ENCODE measurements around the gene CRELD2.
A peak's percentile ranks its signal among the peaks of the same experiment; 100 is the strongest.

Gene CRELD2

DNA sequence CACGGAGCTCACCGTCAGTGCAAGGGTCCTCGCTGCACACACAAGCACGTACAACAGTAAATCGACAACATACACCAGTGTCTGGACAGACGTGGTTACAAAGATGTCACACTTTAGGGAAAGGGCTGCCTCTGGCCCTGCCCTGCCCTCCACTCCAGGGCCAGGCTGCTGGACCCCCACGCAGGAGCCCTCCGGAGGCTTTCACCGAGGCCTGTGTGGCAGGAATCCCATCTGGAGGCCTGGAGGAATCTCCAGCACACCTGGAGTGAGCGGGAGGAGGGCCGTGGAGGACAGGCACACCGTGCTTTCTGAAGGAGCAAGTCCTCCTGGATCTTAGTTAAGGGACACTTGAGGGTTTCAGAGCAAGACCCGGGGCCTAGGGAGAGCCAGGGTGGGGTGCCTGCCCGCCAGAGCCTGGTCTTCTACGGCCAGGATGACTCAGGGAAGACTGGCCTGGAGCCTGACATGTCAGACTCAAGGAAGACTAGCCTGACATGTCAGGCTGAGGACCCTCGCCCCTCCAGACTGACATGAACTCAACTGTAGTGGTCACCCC is 40.0 kb downstream of the CRELD2 start:
- no peak for DNase-seq (ENCODE audit: low read depth)

GRCh38 chr22:49958931-49959781 is 40.7 kb downstream of the CRELD2 start:
- no peak for DNase-seq (ENCODE audit: low read depth)

DNA sequence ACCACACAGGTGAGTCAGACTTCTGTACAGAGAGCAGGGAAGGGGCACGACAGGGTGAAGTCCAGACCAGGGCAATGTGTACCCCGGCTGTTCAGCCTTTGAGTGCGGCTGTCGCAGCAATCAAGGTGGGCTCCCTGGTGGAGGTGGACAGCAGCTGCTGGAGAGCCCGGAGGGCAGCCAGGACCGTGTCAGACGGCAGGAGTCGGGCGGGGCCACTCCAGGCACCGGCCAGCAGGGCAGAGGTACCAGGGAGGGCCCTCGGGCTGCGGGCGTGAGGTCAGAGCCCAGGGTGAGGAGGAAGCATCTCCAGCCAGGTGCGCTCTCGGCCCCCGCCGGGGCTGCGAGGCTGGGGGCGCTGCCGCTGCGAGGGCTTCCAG is 41.3 kb downstream of the CRELD2 start:
- no peak for DNase-seq (ENCODE audit: low read depth)

DNA sequence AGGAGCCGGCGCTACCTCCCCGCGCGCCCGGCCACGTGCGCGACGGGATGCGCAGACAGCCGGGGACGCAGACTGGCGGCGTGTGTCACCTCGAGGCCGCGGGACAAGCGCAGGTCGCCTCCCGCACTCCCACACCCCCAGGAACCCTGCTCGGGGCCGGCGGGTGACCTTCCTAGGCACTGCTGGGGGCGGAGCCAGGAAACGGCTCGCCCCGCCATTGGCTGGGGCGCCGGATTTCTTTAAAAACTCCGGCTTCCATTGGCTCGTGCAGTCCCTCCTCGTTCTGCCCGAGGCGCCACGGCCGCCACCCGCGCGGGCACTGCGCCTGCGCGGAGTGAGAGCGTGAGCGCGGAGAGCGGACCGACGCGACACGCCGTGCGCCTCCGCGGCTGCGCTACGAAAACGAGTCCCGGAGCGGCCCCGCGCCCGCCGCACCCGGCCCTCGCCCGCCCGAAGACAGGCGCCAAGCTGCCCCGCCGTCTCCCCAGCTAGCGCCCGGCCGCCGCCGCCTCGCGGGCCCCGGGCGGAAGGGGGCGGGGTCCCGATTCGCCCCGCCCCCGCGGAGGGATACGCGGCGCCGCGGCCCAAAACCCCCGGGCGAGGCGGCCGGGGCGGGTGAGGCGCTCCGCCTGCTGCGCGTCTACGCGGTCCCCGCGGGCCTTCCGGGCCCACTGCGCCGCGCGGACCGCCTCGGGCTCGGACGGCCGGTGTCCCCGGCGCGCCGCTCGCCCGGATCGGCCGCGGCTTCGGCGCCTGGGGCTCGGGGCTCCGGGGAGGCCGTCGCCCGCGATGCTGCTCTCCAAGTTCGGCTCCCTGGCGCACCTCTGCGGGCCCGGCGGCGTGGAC is 41.9 kb downstream of the CRELD2 start, which contains the start of gene PIM3:
Gene PIM3, plus strand, starts transcription at position 614 of the 846 bp plus-strand sequence. Its CDS starts 176 bp downstream, at position 790.
- DNase-seq (ENCODE audit: low read depth) = peak; percentile 86

- no peak for DNase-seq (ENCODE audit: low read depth)
These were observed 42.7 kb downstream of the CRELD2 start for GRCh38 chr22:49961005-49961600.

DNA sequence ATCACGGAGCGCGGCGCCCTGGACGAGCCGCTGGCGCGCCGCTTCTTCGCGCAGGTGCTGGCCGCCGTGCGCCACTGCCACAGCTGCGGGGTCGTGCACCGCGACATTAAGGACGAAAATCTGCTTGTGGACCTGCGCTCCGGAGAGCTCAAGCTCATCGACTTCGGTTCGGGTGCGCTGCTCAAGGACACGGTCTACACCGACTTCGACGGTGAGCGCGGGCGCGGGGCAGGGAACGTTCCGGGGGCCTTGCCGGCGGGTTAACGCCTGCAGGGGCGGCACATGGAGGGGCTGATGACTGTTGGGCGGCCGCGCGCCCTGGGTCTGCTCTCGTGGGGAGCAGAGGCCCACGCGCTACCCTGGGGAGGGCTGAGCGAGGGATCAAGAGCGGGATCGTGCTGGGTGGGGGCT is 43.2 kb downstream of the CRELD2 start:
- DNase-seq (ENCODE audit: low read depth) = no peak

GRCh38 chr22:49962012-49962750 is 43.7 kb downstream of the CRELD2 start:
- DNase-seq (ENCODE audit: low read depth) = peak; percentile 66

DNA sequence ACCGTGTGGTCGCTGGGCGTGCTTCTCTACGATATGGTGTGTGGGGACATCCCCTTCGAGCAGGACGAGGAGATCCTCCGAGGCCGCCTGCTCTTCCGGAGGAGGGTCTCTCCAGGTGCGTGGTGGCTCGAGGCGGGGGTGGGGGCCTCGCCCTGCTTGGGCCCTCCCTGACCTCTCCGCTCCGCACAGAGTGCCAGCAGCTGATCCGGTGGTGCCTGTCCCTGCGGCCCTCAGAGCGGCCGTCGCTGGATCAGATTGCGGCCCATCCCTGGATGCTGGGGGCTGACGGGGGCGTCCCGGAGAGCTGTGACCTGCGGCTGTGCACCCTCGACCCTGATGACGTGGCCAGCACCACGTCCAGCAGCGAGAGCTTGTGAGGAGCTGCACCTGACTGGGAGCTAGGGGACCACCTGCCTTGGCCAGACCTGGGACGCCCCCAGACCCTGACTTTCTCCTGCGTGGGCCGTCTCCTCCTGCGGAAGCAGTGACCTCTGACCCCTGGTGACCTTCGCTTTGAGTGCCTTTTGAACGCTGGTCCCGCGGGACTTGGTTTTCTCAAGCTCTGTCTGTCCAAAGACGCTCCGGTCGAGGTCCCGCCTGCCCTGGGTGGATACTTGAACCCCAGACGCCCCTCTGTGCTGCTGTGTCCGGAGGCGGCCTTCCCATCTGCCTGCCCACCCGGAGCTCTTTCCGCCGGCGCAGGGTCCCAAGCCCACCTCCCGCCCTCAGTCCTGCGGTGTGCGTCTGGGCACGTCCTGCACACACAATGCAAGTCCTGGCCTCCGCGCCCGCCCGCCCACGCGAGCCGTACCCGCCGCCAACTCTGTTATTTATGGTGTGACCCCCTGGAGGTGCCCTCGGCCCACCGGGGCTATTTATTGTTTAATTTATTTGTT is 44.6 kb downstream of the CRELD2 start:
- no peak for DNase-seq (ENCODE audit: low read depth)

GRCh38 chr22:49963647-49964026 is 45.2 kb downstream of the CRELD2 start:
- no peak for DNase-seq (ENCODE audit: low read depth)

DNA sequence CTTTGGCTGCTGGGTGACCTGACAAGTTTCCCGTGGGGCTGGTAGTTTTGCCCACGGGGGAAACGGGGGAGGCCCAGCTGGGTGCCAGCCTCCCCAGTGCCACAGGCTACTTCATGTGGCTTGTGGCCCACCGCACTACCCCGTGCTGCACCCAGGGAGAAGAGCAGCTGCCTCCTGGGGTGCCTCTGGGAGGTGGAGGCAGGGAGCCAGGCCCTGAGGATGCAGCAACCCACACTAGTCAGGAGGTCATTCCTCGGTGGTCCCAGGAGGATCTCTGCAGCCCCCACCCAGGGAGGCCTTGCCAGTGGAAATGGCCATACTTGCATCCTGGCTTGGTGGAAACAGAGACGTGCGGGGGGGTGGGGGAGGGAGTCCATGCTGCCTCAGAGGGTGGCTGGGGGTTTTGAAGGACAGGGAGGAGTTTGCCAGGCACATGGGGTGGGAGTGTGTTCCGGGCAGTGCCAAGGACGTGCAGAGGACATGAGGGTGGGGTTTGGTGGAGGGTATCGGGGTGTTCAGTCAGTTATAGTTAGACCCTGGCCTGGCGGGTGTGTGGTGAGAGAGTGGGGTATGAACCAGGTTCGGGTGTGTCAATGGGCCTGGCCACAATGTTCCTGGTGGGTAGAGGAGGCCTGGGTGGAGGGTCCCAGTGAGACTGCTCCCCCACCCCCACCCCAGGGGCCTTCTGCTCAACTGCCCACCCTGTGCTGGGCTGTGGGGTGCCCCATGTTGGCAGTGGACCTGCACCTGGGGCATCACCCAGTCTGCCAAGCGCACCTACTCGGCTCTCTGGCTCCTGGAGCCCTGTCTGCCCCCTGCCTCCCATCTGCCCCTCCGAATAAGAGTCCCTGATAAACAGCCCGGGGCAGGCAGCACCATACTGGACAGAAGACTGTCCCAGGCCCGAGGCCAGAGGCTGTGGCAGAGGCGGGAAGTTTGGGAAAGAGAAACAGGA is 46.0 kb downstream of the CRELD2 start:
- DNase-seq (ENCODE audit: low read depth) = no peak

DNA sequence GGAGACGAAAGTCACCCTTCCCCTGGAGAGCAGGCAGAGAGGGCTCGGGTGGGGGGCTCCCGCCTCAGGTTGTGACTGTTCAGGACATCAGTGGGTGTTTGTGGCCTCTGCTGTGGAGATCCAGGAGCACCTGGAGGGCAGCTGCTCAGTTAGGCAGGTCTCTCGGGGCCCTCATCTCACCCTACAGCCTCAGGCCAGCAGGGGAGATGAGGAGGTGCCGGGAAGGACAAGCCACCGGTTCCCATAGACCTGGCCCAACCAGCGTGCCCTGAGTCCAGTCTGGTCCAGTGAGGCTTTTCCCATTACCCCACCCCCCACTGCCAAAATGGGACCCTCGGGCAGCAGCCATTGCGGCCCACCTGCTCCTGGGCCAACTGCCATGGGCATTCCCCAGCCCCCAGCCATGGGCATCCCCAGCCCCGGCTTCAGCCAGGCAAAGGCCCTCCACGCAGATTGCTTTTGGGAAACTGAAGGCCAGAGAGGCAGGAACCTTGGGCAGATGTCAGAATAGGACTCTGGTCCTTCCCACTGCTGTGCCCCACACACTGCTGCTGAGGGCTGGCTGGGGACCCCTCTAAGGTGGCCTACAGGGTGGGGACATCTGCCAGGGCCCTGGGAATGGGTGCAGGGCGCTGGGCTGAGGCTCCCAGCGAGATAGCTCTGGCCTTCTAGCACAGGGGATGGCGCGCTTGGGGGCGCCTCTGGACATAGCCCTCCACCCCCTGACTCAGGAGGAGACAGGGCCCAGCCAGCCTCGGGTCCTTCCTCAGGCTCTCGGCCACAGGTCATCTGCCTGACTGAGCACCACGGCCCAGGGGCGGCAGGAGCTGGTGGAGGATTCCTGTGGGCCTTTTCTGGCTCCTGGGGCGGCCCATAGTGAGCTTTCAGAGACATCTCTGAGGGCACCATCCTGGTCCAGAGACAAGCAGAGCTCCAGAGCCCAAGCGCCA is 46.9 kb downstream of the CRELD2 start:
- DNase-seq (ENCODE audit: low read depth) = no peak

GRCh38 chr22:49966041-49966773 is 47.8 kb downstream of the CRELD2 start:
- DNase-seq (ENCODE audit: low read depth) = no peak

DNA sequence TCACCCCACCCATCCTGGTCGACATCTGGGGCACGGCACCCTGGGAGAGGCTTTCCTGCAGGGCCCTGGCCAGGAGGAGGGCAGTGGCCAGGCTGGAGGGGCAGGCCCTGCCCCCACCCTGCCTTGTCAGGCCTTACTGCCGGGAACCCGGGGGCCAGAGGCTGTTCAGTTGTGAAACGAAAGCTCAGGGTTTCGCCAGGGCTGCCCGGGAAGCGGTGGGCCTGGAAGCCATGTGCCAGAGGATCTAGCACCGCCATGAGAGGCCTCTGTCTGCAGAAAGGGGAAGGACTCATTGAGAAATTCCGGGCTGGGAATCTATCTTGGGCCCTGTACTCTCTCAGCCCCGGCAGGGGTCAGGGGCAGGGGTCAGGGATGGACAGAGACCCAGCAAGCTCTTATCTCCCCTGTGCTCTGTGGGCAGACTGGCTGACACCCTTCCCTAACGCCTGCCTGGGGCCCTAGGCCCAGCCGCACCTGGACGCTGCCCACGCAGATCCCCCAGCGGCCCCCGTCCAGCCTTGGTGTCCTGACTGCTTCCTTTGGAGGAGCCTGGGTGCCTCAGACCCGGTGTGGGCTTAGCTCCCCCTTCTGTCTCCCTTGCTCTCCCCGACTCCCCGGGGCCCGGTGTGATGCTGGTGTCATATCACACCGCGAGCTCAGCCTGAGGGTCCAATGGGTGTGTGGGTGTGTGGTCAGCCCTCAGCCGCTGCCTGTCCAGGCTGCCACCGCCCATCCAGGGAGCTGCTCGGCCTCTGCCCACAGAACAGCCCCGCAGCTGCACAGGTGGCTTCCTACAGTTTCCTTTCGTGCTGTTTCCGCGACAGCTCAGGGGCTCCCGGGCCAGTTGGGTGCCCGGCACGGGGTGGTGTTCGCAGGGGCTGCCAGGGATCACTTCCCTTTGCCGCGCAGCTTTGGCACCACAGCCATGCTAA is 48.6 kb downstream of the CRELD2 start:
- no peak for DNase-seq (ENCODE audit: low read depth)

DNA sequence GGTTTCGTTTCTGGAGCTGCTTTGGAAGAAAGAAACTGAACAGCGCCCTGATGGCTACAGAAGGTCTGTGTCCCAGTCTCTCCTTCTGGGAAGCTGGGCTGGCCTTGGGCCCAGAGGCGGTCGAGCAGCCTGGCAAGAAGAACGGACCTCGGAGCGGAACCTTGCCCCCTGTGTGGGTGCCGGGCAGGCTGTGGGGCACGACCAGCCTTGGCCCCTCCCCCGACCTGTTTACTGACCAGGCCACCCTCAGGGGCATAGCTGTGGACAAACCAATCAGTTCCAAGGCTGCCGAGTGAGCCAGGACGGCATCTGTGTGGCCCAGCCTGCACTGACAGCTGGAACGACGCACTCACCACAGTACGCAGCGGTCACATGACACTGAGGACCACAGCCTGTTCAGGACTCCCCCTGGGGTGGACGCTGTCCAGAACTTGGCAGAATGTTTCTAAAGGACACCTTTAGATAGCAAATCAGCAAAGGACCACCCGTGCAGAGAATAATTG is 49.3 kb downstream of the CRELD2 start:
- DNase-seq (ENCODE audit: low read depth) = no peak

GRCh38 chr22:49968313-49968830 is 49.9 kb downstream of the CRELD2 start:
- DNase-seq (ENCODE audit: low read depth) = no peak
